Keratinocyte (primary cell): ENCODE data around the gene TMEM196.

Source experiments
- CTCF ChIP-seq, 3 experiments: IDR thresholded peaks in 1 of 3; conservative IDR thresholded peaks in 1 of 3; optimal IDR thresholded peaks in 1 of 3; 2 replicates in 2 of 3; 3 replicates in 1 of 3; pipeline versions ENCODE3 to v1.5.1; 2011; ENCODE audit warnings: low read length in 3 of 3, mild to moderate bottlenecking in 3 of 3, moderate library complexity in 2 of 3, control low read depth in 1 of 3, inconsistent platforms in 1 of 3; ENCODE audit not compliant: insufficient read depth in 2 of 3; ENCODE audit errors: extremely low read depth in 1 of 3
- EZH2 ChIP-seq: IDR thresholded peaks from one replicate; pipeline ENCODE4 v1.6.1; 2012; ENCODE audit warnings: inconsistent platforms, mild to moderate bottlenecking, low read length, moderate library complexity

GRCh38 chr7:19744075-19744474 lies 29.3 kb downstream of the TMEM196 start:
- TF ChIP-seq CTCF (optimal IDR thresholded peaks at IDR 0.05 in 1 of 3, IDR thresholded peaks at IDR 0.05 in 1 of 3, conservative IDR thresholded peaks at IDR 0.05 in 1 of 3; ENCODE audit: extremely low read depth in 1 of 3, insufficient read depth in 2 of 3, low read length in 3 of 3) = no peak
- TF ChIP-seq EZH2 = no peak
